GM13977 (cell line): ENCODE results near the gene ERCC2.

Experiments used
- DNase-seq: peaks from one replicate; pipeline ENCODE4 v3.0.0; 2012; ENCODE audit warnings: low spot score
- CTCF ChIP-seq: IDR thresholded peaks from 2 replicates; pipeline ENCODE4 v1.5.1; 2012; ENCODE audit warnings: mild to moderate bottlenecking, control low read depth; ENCODE audit not compliant: insufficient read depth; ENCODE audit errors: extremely low read depth, missing control alignments
- in situ Hi-C: fragments of 300-500 bp; cut with MboI; formaldehyde crosslinking; loops from one replicate; pipeline ENCODE4 v1.12.0; 2022; ENCODE audit warnings: low sequenced_read_pairs, low pct_unique_long_range_greater_than_20kb, mixed read lengths, inconsistent platforms; ENCODE audit not compliant: unreplicated experiment

The ERCC2 gene

DNA sequence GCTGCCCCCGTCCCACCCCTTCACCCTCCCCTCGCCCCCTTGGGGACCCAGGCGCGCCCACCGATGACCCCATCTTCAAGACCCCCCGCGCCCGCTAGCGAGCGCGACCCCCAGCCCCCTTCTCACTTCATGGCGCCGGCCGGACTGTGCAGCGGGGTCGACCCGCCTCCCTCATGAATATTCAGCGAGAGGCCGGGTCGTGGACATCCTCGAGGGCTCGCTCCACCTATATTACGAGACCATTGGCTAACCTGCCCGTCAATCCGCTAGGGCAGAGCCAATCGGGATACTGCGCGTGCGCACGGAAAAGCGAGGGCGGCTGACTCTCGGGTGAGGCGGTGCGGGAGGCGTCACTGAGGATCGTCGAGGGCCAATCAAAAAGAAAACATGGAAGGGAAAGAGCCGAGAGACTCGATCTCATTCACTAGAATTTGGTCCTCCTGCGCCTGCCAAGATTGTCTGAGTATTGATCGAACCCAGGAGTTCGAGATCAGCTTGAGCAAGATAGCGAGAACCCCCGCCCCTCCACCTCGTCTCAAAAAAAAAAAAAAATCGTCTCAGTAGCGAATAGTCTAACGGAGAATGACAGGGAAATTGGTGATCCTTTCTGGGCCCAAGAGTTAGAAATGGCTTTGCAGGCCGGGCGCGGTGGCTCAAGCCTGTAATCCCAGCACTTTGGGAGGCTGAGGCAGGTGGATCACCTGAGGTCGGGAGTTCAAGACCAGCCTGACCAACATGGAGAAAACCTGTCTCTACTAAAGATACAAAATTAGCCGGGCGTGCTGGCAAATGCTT, at the start of gene ERCC2:
ERCC2 (minus strand) TSS at position 164 of the 795 bp plus-strand sequence; CDS start at position 131, 33 bp downstream.
- in situ Hi-C loops = no loop called here
- peak; percentile 100 for DNase-seq
- TF ChIP-seq CTCF = no peak

DNA sequence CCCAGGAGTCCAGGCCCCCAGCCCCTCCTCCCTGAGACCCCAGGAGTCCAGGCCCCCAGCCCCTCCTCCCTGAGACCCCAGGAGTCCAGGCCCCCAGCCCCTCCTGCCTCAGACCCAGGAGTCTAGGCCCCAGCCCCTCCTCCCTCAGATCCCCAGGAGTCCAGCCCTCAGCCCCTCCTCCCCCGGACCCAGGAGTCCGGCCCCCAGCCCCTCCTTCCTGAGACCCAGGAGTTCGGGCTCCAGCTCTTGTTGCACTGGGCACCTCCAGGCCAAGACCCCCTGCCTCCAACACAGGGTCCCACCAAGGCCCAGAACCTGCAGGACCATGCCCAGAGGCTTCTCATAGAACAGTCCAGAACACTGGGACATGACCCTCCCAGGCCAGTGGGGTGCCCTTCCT, 49.5 kb upstream of the ERCC2 start:
- TF ChIP-seq CTCF = no peak
- no peak for DNase-seq
- in situ Hi-C loops = no loop called here

DNA sequence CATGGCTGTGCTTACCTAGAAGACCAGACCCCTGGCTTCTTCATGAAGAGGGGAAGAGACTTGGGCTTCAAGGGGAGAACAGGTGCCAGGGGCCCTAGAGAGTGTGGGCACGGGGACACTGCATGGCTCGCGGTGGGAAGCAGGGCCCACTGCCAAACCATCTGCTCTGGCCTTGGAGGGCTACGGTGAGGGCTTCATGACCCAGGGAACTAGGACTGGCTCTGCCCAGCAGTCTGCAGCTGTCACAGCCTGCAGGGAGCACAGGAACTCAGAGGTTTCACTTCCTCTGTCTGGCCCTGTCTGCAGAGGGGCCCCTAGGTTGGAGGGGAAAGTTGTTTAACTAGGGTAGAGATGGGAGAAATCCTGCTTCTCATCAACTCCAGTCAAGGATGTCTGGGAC, 49.0 kb upstream of the ERCC2 start:
- in situ Hi-C loops = no loop called here
- DNase-seq = peak; percentile 81
- TF ChIP-seq CTCF = no peak

GRCh38 chr19:45418802-45419201, 48.4 kb upstream of the ERCC2 start:
- TF ChIP-seq CTCF = no peak
- DNase-seq = no peak
- in situ Hi-C loops = no loop called here

DNA sequence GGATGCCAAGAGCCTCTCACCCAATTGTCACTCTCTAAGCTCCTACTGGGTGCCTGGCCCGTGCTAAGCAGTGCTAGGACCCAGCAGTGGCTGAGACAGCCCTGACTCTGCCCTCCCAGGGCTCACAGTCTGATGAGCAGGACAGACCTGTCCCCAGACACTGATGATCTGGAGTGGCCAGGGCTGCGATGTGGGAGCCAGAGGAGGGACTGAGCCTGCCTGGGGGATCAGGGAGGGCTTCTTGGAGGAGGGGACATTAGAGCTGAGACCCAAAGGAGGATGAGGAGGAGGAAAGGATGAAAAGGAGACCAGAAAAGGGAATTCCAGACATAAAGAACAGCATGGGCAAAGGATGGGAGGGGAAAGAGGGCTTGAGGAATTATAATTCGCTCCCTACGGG, 46.8 kb upstream of the ERCC2 start:
- no peak for TF ChIP-seq CTCF
- in situ Hi-C loops = no loop called here
- DNase-seq = no peak

DNA sequence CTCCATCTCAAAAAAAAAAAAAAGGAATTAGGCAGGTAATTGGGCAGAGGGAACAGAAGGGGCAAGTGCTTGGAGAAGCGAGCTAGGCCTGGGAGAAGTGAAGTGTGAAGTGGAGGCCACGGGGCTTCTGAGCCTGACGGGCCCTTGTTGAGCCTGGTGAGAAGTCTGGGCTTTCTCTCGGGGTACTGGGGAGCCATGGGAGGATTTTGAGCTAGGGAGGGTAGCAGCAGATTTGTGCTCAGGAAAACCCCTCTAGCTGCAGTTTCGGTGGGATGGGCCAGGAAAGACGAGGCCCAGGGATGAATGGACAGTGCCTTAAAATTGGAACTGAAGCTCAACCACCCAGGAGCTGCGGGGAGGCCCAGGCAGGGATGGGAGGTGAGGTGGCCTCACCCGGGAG, 44.1 kb upstream of the ERCC2 start:
- TF ChIP-seq CTCF = no peak
- in situ Hi-C loops = no loop called here
- DNase-seq = no peak
